Stimulated activated CD4-positive, alpha-beta T cell treated with anti-CD3 and anti-CD28 coated beads, TNF-alpha, amount 100 ng/mL, for 4 hours (primary cell): Measurements from ENCODE around the gene CASZ1.

ENCODE experiments used
- DNase-seq, 3 experiments: peaks; one replicate each; pipeline ENCODE4 v3.0.0-alpha.2; 2020; ENCODE audit warnings: low read depth in 3 of 3

CASZ1 gene

DNA sequence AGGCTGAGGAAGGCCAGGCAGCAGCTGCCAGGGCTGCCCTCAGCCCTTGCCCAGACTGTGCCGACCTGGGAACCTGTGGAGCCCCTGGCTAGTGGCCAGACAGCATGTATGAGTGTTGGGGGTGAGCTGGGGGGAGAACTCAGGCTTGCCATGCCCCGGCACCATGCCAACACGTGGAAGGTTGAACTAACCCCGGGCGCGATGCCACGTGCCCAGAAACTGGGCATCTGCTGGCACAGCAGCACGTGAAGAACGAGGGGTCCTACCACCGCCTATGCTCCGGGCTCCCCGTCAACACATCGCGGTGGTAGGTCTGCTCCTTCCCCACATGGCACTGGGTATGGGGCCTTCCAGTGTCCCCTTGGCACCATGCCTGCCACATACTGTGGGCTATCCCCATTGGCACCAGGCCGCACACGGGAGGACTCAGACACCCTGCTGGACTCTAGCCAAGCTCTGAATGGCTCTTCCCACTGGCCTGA is 68.7 kb downstream of the CASZ1 start:
- no peak for DNase-seq

- DNase-seq: no peak
These were observed 70.1 kb downstream of the CASZ1 start for GRCh38 chr1:10726355-10726754.

GRCh38 chr1:10724948-10725847 is 71.2 kb downstream of the CASZ1 start:
- DNase-seq: no peak

DNA sequence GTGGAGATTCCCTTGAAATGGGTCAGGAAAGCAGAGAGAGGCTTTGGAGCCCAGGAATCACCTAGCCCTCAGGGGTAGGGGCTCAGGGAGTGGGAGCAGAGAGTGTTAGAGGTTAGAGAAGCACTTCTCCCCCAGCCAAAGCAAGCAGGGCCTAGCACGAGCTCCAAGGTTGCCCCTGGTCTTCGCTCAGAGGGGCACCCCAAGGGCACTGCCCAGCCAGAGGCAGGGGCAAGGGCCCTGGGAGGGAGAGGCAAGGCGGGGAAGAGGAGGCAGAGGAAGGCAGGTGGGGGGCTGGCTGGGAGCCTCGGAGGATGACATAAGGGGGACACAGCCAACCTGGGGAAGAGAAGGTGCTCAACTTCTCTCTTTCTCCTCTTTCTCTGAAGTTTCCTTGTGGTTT is 71.9 kb downstream of the CASZ1 start:
- no peak for DNase-seq

DNA sequence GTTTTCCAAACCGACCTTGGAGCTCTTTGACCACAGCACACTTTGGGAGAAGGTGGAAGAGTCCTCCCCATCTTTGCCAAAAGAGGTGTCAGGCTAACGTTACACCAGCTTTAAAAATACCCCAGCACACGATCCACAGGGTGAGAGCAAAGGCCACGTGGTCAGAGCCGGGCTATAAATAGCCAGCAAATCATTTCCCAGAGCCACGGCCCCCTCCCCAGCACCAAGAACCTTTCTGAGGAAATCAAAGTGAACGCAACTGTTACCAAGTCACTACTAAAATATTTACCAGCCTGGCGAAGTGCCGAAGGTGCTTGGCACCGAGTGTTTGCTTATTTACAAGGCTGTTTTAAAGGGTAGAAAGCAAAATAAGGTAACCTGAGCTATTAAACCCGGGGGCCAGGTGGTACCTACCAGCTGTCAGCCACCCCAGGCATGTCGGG is 72.4 kb downstream of the CASZ1 start:
- no peak for DNase-seq

- DNase-seq: no peak
These were observed 73.1 kb downstream of the CASZ1 start for GRCh38 chr1:10723317-10723716.

GRCh38 chr1:10722803-10723202 is 73.6 kb downstream of the CASZ1 start:
- DNase-seq: no peak

GRCh38 chr1:10721381-10722321 is 74.8 kb downstream of the CASZ1 start:
- no peak for DNase-seq

DNA sequence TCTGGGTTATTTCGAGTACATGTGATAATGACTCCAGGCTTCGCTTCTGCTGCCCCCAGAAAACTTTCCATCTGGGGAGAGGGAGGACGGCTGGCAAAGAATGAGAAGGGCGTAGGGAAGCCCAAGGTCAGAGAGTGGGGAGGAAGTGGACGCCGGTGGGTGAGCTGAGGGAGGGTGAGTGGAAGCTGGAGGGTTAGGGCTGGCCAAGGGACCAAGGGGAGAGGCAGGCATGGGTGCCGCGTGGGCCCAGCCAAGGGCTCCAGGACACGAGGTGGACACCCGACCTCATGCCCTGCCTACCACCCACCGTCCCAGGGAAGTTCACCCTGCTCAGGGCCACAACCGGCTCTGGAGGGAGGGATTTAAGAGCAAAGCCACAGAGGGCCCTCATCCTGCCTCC is 75.8 kb downstream of the CASZ1 start:
- no peak for DNase-seq

DNA sequence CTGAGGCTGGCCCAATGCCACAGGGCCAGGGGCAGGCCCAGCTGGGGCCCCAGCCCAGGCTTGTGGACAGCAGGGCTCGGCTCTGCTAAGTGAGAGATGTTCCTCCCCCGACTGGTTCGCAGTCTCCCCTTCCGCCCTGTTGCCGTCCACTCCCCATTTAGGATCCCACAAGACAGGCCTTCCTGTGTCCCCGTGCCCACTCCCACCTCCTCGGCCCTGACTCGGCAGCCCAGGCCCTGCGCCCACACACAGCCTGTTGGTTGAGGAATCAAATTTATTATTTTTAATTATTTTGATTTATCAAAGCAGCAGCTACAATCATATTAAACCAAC is 78.4 kb downstream of the CASZ1 start:
- DNase-seq: no peak

- no peak for DNase-seq
These were observed 79.0 kb downstream of the CASZ1 start for GRCh38 chr1:10717296-10718082.

DNA sequence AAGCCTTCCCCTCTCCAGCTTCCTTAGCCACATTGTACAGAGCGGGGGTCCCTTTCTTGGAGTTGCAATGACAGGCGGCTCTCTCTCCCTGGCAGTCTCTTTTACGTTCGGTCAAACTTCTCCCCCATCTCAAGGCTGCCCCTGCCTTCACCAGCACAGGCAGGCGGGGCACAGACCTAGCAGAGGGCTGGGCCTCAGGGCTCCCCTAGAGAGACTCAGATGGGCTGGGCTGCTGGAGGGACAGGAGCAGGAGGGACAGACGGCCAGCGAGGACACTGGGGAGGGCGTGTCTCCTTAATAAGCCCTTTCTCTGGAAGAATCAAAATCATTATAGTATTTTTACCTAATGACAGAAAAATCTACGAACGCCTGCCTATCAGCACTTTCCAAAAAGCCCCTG is 79.6 kb downstream of the CASZ1 start:
- no peak for DNase-seq

GRCh38 chr1:10714337-10715114 is 81.9 kb downstream of the CASZ1 start:
- DNase-seq: no peak

GRCh38 chr1:10713614-10714013 is 82.8 kb downstream of the CASZ1 start:
- DNase-seq: no peak

DNA sequence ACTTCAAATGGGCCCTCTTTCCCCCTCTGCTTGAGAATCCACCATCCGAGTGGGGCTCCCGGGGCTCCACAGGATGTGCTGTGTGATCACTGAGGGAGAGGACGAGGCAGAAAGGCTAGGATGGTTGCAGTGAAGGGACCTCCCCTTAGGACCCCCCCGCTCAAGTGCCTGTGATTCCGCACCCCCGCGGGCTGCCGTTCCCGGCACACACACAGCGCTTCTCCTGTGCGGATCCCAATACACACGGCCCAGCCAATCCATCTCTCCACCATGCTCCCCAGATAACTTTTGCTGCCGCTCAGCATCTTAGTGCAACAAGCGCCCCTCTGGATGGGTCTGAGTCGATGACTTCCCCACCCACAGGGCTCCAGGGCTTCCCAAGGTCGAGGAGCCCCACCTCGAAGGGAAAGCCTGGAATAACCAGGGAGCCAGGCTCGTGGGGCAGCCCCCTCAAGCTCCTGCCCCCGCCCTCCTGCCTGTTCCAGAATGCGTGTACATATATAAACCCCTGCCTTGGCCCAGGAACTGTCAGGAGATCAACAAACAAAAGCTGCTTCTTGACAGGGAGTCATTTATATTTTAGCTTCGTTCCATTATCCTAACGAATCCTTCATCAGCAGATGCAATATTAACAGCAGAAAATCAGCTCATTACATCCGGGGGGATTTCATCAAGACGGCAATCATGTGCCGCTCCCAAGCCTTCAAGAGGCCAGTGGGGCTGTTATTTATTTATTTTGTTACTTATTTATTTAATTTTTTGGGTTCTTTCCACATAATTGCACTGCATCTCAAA is 83.7 kb downstream of the CASZ1 start:
- no peak for DNase-seq

- no peak for DNase-seq
These were observed 86.0 kb downstream of the CASZ1 start for GRCh38 chr1:10710489-10710888.

- DNase-seq: no peak
These were observed 86.8 kb downstream of the CASZ1 start for GRCh38 chr1:10709646-10710045.

DNA sequence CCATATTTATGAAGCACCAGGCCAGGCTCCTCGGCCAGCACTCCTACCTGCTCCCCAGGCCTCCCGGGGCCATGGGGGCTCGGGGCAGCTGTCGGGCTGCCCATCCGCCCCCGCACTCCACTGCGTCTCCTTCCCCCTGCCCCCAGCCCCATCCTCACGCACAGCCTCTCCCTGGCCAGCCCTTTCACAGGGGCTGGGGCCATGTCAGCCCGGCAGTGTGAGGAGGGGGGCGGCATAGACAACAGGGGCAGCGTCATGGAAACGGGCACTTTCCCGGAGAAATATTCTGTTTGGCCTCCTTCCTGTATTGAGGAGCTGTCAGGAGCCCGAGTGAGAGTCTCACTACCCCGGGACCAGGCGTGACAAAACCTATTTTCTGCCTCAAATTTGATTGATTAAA is 87.3 kb downstream of the CASZ1 start:
- no peak for DNase-seq

DNA sequence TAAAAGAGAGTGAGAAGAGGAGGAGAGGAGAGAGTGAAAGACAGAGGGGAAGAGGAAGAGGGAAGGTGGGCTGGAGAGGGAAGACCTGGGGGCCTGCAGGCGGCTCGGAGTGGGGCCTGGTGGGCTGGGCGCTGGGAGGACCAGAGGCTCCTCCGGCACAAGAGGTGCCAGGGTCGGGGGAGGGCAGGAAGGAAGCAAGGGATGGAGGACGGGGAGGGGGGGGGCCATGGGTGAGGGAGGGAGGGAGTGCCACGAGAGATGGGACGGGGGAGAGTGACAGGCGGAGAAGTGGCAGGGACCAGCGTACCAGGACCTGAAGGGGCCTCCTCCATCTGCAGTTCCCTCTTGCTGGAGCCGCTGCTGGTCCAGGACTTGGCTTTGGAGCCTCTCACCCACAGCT is 87.7 kb downstream of the CASZ1 start:
- DNase-seq: no peak

DNA sequence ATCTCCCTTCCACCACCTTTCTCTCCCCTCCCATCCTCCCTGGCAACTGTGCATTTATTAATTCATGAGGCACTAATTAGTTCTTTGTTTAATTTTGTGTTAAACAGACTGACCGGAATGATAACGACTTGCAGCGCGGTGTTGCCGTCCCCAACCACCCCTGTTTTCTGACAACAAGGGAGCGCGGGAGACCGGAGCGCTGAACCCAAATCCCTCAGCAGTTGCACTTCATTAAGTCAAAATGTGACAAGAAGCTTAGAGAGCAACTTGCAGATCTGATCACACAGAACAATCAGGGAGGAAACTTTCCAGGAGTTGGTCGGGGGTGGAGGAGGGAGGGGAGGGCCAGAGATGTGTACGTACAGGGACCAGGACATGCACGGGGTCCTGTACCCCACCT is 89.2 kb downstream of the CASZ1 start:
- DNase-seq: no peak
